K562 (cell line): ENCODE data around the gene LAMA1. TPM values are rescaled to one million over a fixed set of nuclear protein-coding genes. Genes with fewer than 3 reads are reported as not detected.

Experiments used
- C11orf30 ChIP-seq: fragments of 450-650 bp; IDR thresholded peaks from 2 replicates; pipeline ENCODE4 v1.6.1; 2016; ENCODE audit warnings: low read depth, mild to moderate bottlenecking
- CBX1 ChIP-seq: sonication (generic); IDR thresholded peaks from 2 replicates; pipeline ENCODE4 v1.6.1; 2016; ENCODE audit warnings: antibody characterized with exemption, low read depth, mild to moderate bottlenecking
- CTCF ChIP-seq, 3 experiments: IDR thresholded peaks in 2 of 3; conservative IDR thresholded peaks in 1 of 3; 2 replicates each; pipeline ENCODE4 v1.5.1; 2011 to 2012; ENCODE audit warnings: low read length in 3 of 3, mild to moderate bottlenecking in 3 of 3, control low read depth in 2 of 3, improper control_type of control experiment in 1 of 3, inconsistent platforms in 1 of 3, low read depth in 1 of 3, mixed read lengths in 1 of 3, moderate library complexity in 1 of 3; ENCODE audit not compliant: insufficient read depth in 2 of 3
- DACH1 ChIP-seq: fragments of 450-650 bp; IDR thresholded peaks from 2 replicates; pipeline ENCODE4 v1.6.1; 2018; ENCODE audit not compliant: partially characterized antibody
- FIP1L1 ChIP-seq: fragments of 200-400 bp; formaldehyde crosslinking; IDR thresholded peaks from 2 replicates; pipeline ENCODE4 v1.6.1; 2018; ENCODE audit warnings: mild to moderate bottlenecking, low read depth, low read length; ENCODE audit not compliant: poor library complexity, severe bottlenecking
- KAT7 ChIP-seq: sonication (generic); formaldehyde crosslinking; IDR thresholded peaks from 2 replicates; pipeline ENCODE4 v1.8.0; 2022; ENCODE audit warnings: missing genetic modification reagents, mild to moderate bottlenecking, borderline replicate concordance
- KLF16 ChIP-seq: IDR thresholded peaks from 2 replicates; pipeline ENCODE4 v1.6.1; 2016; ENCODE audit warnings: antibody characterized with exemption
- MLLT1 ChIP-seq, 2 experiments: fragments of 450-650 bp; IDR thresholded peaks; 2 replicates each; pipeline ENCODE4 v1.6.1; 2016
- RBBP5 ChIP-seq: fragments of 200-600 bp; sonication (generic); IDR thresholded peaks from 2 replicates; pipeline ENCODE4 v1.6.1; 2012; ENCODE audit warnings: borderline replicate concordance, mild to moderate bottlenecking, low read length, control low read depth, inconsistent platforms; ENCODE audit not compliant: insufficient read depth, poor library complexity, severe bottlenecking
- RBM25 ChIP-seq: fragments of 200-400 bp; formaldehyde crosslinking; IDR thresholded peaks from 2 replicates; pipeline ENCODE4 v1.6.1; 2018; ENCODE audit warnings: low read length, low read depth, moderate library complexity; ENCODE audit not compliant: severe bottlenecking
- SMARCC2 ChIP-seq: fragments of 450-650 bp; IDR thresholded peaks from 2 replicates; pipeline ENCODE4 v1.6.1; 2017; ENCODE audit warnings: antibody characterized with exemption, moderate library complexity, mild to moderate bottlenecking, low read depth
- SNAPC5 ChIP-seq: fragments of 250-450 bp; sonication (Bioruptor Pico); IDR thresholded peaks from 2 replicates; pipeline ENCODE4 v1.8.0; 2021; ENCODE audit warnings: moderate library complexity, mild to moderate bottlenecking, inconsistent platforms
- SRSF9 ChIP-seq: fragments of 200-400 bp; formaldehyde crosslinking; IDR thresholded peaks from 2 replicates; pipeline ENCODE4 v1.6.1; 2017; ENCODE audit warnings: low read depth, low read length, borderline replicate concordance
- ZBTB7A ChIP-seq: IDR thresholded peaks from 2 replicates; pipeline ENCODE4 v1.6.1; 2011; ENCODE audit warnings: low read depth, mild to moderate bottlenecking, low read length, moderate library complexity, borderline replicate concordance; ENCODE audit not compliant: control insufficient read depth
- ZKSCAN3 ChIP-seq: fragments of 250-450 bp; sonication (Bioruptor Pico); IDR thresholded peaks from 2 replicates; pipeline ENCODE4 v1.4.0; 2020
- ZNF239 ChIP-seq: fragments of 250-450 bp; sonication (Bioruptor Pico); IDR thresholded peaks from 2 replicates; pipeline ENCODE4 v1.4.0; 2020; ENCODE audit warnings: mild to moderate bottlenecking
- ZNF263 ChIP-seq: sonication (generic); formaldehyde crosslinking; IDR thresholded peaks from 2 replicates; pipeline ENCODE4 v1.8.0; 2022; ENCODE audit warnings: mild to moderate bottlenecking, missing genetic modification reagents, borderline replicate concordance
- ZNF316 ChIP-seq: fragments of 450-650 bp; IDR thresholded peaks from 2 replicates; pipeline ENCODE4 v1.6.1; 2016
- polyA plus RNA-seq, 8 experiments: library from polyadenylated mRNA; depleted of rRNA in 4 of 8; stranded (reverse) in 5 of 8; unstranded in 3 of 8; fragments of >200 nt; fragmentation: Nextera tagmentation in 2 of 8; fragmentation: Illumina TruSeq in 1 of 8; extraction: Ambion mirVana in 2 of 8; extraction: Trizol in 1 of 8; gene quantifications; 2 replicates each; pipeline versions ENCODE4 v1.2.1 to v1.2.3, GENCODE V29; 2011 to 2014; ENCODE audit warnings: inconsistent platforms in 1 of 8, missing spikeins in 1 of 8
- total RNA-seq, 7 experiments: library from RNA; depleted of rRNA in 6 of 7; stranded (reverse); fragments of >200 nt in 6 of 7; fragmentation: Illumina TruSeq in 2 of 7; extraction: Trizol in 2 of 7; gene quantifications; 2 replicates each; pipeline versions ENCODE4 v1.2.1 to v1.2.3, GENCODE V29; 2011 to 2021; ENCODE audit warnings: low replicate concordance in 1 of 7

The LAMA1 gene
- total and polyA plus RNA-seq, 9 of the 15 experiments (the other 6 are each of a cell fraction or from before 2014, with no cell fraction given), result 0.04 TPM; not detected in 8

- TF ChIP-seq FIP1L1, result no peak
- no peak for TF ChIP-seq CBX1
- TF ChIP-seq ZNF239 (CRISPR knock-in tag), result no peak
- peak; percentile 67; the same call in 1 of the 2 replicates for TF ChIP-seq C11orf30
- no peak for TF ChIP-seq KAT7 (CRISPR knock-in tag)
- TF ChIP-seq KLF16, result no peak
- TF ChIP-seq RBBP5, result no peak
- TF ChIP-seq MLLT1 (IDR thresholded peaks at IDR 0.05), result no peak
- no peak for TF ChIP-seq ZKSCAN3 (CRISPR knock-in tag)
- TF ChIP-seq ZNF316, result peak; percentile 80
- no peak for TF ChIP-seq SNAPC5 (CRISPR knock-in tag)
- TF ChIP-seq DACH1, result no peak
- TF ChIP-seq SMARCC2, result no peak
- TF ChIP-seq ZBTB7A, result no peak
- TF ChIP-seq RBM25, result no peak
- TF ChIP-seq ZNF263, result no peak
- TF ChIP-seq CTCF (IDR thresholded peaks at IDR 0.05 in 2 of 3, conservative IDR thresholded peaks at IDR 0.05 in 1 of 3; ENCODE audit: insufficient read depth in 2 of 3, low read depth in 1 of 3, low read length in 3 of 3), result peak; percentile 25 to 41 (median 29); a peak in 3 of 6 replicates
- no peak for TF ChIP-seq SRSF9
- TF ChIP-seq, all 486 proteins: peak for 7
These were observed 96.4 kb downstream of the LAMA1 start (continued) for GRCh38 chr18:7020995-7021777.
